T-helper 2 cell treated with Interferon-gamma antibody and Interleukin-4, amounts not matched to agents 5 μg/mL and 100 μg/mL, for 36 hours (primary cell): ENCODE results near the gene MORN3.
A peak's percentile ranks its signal among the peaks of the same experiment; 100 is the strongest.
"Not testable (repeated sequence)": the region's sequence is repeated elsewhere in the genome, so short reads cannot be mapped to it uniquely, and the experiment has no call there.

Experiments used
- DNase-seq: peaks from one replicate; pipeline ENCODE4 v3.0.0; 2021; ENCODE audit warnings: low spot score
- H3K27ac Mint-ChIP-seq: one replicate; pipeline ENCODE4 v1.8.0; 2021; ENCODE audit warnings: mild to moderate bottlenecking, mixed read lengths
- H3K27me3 Mint-ChIP-seq: one replicate; pipeline ENCODE4 v1.8.0; 2021; ENCODE audit warnings: low read depth, mixed read lengths
- H3K36me3 Mint-ChIP-seq: one replicate; pipeline ENCODE4 v1.8.0; 2021; ENCODE audit warnings: low read depth, mixed read lengths
- H3K4me1 Mint-ChIP-seq: one replicate; pipeline ENCODE4 v1.8.0; 2021; ENCODE audit warnings: low read depth, mixed read lengths
- H3K4me3 Mint-ChIP-seq: one replicate; pipeline ENCODE4 v1.8.0; 2022; ENCODE audit warnings: mild to moderate bottlenecking, moderate library complexity, mixed read lengths
- H3K9me3 Mint-ChIP-seq: one replicate; pipeline ENCODE4 v1.8.0; 2021; ENCODE audit warnings: mixed read lengths

Gene MORN3

DNA sequence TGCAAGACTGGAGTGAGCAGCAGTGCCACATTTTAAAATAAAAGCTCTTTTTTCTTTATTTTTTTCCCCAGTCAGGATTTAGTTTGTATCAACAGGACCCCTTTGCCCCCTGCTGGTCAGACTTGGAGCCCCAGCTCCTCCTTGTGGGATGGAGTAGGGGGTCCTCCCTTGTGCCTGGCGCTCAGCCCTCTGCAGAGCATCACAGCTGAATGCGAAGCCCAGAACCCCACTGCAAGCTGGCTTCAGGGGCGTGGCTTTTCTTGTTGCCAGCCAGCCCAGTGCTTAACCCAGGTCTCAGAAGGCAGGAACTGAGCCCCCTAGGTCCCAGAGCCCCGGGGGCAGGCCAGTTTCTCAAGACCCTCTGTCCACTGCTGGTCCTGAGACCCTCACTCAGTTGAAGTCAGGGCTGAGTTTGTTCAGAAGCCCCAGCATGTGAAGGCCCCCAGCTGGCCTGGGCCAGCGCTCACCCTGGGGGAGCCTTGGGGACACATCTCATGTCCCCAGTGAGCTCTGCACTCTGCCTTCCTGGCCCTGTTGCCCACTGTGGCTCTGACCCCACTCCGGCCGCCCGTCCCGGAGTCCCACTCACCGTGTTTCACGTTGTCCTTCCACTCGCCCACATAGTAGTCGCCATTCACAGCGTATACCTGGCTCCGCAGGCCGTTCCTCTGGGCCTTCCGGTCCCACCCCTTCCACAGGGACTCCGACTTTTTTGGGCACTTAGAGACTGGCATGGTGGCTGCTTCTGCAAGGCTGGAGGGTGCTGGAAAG is 519 bp downstream of the MORN3 start:
- no peak for DNase-seq
- no peaks in the 10 kb centered on the region for H3K27me3 Mint-ChIP-seq
- H3K4me3 Mint-ChIP-seq: no peak overlapping the region
- H3K9me3 Mint-ChIP-seq: no peaks in the 10 kb centered on the region
- H3K4me1 Mint-ChIP-seq: peaks cover 46% of the 10 kb centered on the region
- peak overlapping the region; percentile 8 for H3K27ac Mint-ChIP-seq
- H3K36me3 Mint-ChIP-seq: peaks cover 18% of the 10 kb centered on the region

DNA sequence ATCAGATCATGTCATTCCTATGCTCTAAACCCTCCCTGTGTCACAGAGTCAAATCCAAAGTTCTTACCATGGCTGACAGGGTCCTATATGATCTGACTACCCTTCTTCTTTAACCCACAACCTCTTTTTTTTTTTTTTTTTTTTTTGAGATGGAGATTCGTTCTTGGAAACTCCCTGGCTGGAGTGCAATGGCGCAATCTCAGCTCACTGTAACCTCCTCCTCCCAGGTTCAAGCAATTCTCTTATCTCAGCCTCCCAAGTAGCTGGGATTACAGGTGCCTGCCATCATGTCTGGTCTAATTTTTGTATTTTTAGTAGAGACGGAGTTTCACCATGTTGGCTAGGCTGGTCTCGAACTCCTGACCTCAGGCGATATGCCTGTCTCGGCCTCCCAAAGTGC is 2.6 kb downstream of the MORN3 start:
- not testable (repeated sequence) for DNase-seq, H3K27me3 Mint-ChIP-seq, H3K9me3 Mint-ChIP-seq, H3K4me3 Mint-ChIP-seq, H3K27ac Mint-ChIP-seq
- H3K4me1 Mint-ChIP-seq: peaks cover 40% of the 10 kb centered on the region
- peaks cover 21% of the 10 kb centered on the region for H3K36me3 Mint-ChIP-seq

GRCh38 chr12:121663610-121663929 is 5.9 kb downstream of the MORN3 start:
- H3K27ac Mint-ChIP-seq: peak overlapping the region; percentile 82
- H3K9me3 Mint-ChIP-seq: no peaks in the 10 kb centered on the region
- H3K27me3 Mint-ChIP-seq: no peaks in the 10 kb centered on the region
- H3K4me1 Mint-ChIP-seq: peaks cover 49% of the 10 kb centered on the region
- peaks cover 23% of the 10 kb centered on the region for H3K36me3 Mint-ChIP-seq
- H3K4me3 Mint-ChIP-seq: peak overlapping the region; percentile 85
- DNase-seq: no peak

GRCh38 chr12:121661353-121662105 is 7.9 kb downstream of the MORN3 start:
- not testable (repeated sequence) for H3K4me3 Mint-ChIP-seq, H3K27ac Mint-ChIP-seq, H3K9me3 Mint-ChIP-seq, H3K27me3 Mint-ChIP-seq, DNase-seq
- Mint-ChIP-seq H3K4me1 (peaks cover 58% of the 10 kb centered on the region), H3K36me3 (peaks cover 22% of the 10 kb centered on the region)

DNA sequence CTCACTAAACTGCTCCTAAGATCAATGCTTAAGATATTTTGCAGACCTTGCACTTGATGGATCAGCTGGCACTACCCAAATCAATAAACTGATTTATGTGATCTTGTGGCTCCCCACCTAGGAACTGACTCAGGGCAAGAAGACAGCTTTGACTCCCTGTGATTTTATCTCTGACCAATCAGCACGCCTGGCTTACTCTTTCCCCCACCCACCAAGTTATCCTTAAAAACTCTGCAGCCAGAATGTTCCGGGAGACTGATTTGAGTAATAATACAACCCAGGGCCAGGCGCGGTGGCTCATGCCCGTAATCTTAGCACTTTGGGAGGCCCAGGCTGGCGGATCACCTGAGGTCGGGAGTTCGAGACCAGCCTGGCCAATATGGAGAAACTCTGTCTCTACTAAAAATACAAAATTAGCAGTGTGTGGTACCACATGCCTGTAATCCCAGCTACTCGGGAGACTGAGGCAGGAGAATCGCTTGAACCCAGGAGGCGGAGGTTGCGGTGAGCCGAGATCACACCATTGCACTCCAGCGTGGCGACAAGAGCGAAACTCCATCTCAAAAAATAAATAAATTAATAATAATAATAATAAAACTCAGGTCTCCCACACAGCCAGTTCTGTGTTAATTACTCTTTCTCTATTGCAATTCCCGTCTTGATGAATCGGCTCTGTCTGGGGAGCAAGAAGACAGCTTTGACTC is 12.0 kb downstream of the MORN3 start:
- Mint-ChIP-seq H3K27me3 (no peaks in the 10 kb centered on the region), H3K4me3 (peak overlapping the region; percentile 33), H3K9me3 (peaks cover 7% of the 10 kb centered on the region), H3K4me1 (peaks cover 50% of the 10 kb centered on the region), H3K27ac (peak overlapping the region; percentile 55), H3K36me3 (peaks cover 22% of the 10 kb centered on the region)
- DNase-seq: peak; percentile 63

DNA sequence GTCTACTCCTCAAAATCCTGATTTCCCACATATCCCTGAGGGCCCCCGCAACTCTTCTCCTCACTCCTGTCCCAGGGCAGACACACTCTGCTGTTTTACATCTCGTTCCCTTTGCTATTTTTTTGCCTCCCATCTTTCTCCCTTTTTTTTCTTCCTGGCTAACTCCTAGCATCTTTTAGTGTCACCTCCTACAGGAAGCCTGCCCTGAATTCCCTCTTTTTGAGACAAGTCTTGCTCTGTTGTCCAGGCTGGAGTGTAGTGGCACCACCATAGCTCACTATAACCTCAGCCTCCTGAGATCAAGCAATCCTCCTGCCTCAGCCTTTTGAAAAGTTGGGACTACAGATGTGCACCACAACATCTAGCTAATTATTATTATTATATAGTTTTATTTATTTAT is 13.3 kb downstream of the MORN3 start:
- peaks cover 25% of the 10 kb centered on the region for H3K36me3 Mint-ChIP-seq
- H3K9me3 Mint-ChIP-seq: peaks cover 7% of the 10 kb centered on the region

DNA sequence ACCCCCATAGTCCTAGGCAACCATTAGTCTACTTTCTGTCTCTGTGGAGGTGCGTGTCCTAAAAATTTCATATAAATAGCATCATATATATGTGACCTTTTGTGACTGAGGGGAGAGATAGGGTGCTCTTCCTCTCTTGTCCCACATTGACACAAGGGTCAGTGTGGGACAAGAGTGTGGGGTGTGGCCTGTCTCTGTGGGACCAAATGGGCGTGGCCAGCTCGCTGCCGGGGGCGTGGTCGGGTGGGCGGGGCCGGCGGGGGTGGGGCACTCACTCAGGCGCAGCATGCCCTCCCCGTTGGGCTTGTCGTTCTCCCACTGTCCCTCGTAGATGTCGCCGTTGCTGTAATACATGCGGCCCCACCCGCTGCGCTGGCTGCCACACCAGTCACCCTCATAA is 15.5 kb downstream of the MORN3 start:
- Mint-ChIP-seq H3K27me3 (no peaks in the 10 kb centered on the region), H3K36me3 (peaks cover 33% of the 10 kb centered on the region), H3K9me3 (peaks cover 7% of the 10 kb centered on the region), H3K4me3 (no peak overlapping the region), H3K27ac (no peak overlapping the region), H3K4me1 (peaks cover 46% of the 10 kb centered on the region)
- DNase-seq: no peak

More for the DNA sequence above, 13.3 kb downstream of the MORN3 start:
- peak overlapping the region; percentile 67 for H3K27ac Mint-ChIP-seq
- H3K4me3 Mint-ChIP-seq: no peak overlapping the region
- H3K4me1 Mint-ChIP-seq: peaks cover 43% of the 10 kb centered on the region
- no peaks in the 10 kb centered on the region for H3K27me3 Mint-ChIP-seq
- no peak for DNase-seq

DNA sequence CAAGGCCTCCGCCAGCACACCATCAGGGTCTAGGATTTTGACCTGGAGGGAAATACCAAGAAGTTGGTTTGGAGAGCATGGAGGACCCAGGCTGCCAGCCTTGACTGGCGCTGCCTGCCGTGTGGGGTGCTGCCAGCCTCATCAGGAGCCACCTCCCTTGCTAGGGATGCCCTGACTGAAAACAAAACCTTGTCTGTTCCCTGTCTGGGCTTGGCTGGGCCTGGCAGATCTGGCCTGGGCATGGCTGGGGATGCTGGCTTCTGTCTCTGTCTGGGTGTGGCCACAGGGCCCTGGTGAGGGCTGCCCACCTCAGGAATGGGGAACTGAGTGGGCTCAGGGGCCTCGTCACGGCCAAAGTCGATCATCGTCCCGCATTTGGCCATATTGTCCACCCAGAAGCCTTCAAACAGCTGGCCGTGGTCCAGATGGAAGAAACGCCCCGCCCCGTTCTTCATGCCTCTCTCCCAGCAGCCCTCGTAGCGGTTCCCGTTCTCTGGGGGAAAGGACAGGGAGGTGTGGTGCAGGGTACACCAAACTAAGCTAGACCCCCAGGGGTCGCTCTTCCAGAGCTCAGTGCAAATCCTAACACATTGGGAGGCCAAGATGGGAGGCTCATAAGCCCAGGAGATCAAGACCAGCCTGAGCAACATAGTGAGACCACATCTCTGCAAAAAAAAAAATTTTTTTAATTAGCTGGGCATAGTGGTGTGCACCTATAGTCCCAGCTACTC is 16.5 kb downstream of the MORN3 start:
- no peaks in the 10 kb centered on the region for H3K27me3 Mint-ChIP-seq
- H3K27ac Mint-ChIP-seq: no peak overlapping the region
- DNase-seq: no peak
- H3K36me3 Mint-ChIP-seq: peaks cover 34% of the 10 kb centered on the region
- peaks cover 7% of the 10 kb centered on the region for H3K9me3 Mint-ChIP-seq
- peaks cover 41% of the 10 kb centered on the region for H3K4me1 Mint-ChIP-seq
- no peak overlapping the region for H3K4me3 Mint-ChIP-seq

DNA sequence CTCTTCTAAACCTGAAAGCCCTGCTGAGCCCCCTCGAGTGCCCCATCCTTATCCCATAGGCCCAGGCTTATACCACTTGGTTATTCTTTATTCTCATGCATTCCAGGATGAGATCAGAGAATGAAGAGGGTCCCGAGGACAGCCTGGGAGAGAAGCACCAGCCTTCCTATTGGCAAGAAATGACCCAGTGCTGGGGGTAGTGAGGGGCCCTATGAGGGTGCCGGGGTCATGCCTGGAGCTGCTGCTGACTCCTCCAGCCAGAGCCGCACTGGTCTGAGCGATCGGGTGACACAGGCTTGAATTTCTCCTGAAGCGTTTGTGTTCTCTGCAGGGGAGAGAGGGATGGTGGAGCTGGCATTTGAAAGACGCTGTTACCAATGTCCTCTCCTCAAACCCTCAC is 18.1 kb downstream of the MORN3 start:
- DNase-seq: no peak
- peaks cover 7% of the 10 kb centered on the region for H3K9me3 Mint-ChIP-seq
- peaks cover 41% of the 10 kb centered on the region for H3K36me3 Mint-ChIP-seq
- no peaks in the 10 kb centered on the region for H3K27me3 Mint-ChIP-seq
- no peak overlapping the region for H3K27ac Mint-ChIP-seq
- H3K4me3 Mint-ChIP-seq: no peak overlapping the region
- H3K4me1 Mint-ChIP-seq: peaks cover 29% of the 10 kb centered on the region

DNA sequence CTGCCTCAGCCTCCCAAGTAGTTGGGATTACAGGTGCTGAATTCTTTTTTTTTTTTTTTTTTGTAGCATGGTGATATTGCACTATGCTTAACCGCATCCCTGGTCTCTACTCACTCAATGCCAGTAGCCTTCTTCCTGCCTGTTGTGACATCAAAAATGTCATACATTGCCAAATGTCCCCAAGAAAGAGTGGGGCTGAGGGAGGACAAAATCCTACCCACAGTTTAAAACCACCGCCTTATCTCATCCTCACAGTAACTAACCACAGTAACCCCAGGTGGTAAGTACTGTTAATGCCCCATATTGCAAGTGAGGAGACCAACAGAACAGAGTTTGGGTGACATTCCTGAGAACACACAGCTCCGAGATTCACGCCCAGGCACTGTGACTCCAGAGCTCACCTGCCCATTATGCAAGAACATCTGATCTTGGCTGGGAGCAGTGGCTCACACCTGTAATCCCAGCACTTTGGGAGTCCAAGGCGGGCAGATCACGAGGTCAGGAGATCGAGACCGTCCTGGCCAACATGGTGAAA is 19.6 kb downstream of the MORN3 start:
- Mint-ChIP-seq H3K36me3 (peaks cover 40% of the 10 kb centered on the region), H3K9me3 (peaks cover 7% of the 10 kb centered on the region), H3K27ac (peak overlapping the region; percentile 42), H3K4me3 (peak overlapping the region; percentile 57), H3K4me1 (peaks cover 26% of the 10 kb centered on the region), H3K27me3 (no peaks in the 10 kb centered on the region)
- DNase-seq: peak; percentile 30

DNA sequence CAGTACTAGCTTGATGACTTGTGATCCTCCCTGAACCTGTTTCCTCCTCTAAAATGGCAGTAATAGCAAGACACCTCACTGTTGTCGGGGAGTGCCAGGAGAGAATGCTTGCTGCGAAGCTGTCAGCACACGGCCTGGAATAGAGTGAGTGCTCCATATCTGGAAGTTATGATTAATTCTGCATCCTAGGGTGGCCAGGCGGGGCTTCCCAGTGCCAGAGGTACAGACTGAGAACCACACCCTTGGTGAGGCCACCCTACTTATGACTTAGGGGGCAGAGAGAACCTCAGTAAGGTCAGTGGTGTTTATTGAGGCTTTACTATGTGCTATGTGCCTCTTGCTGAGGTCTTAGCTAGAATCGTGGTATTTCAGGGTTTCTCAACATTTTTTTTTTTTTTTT is 20.1 kb downstream of the MORN3 start:
- Mint-ChIP-seq H3K36me3 (peaks cover 38% of the 10 kb centered on the region), H3K27me3 (no peaks in the 10 kb centered on the region), H3K27ac (peak overlapping the region; percentile 28), H3K4me3 (peak overlapping the region; percentile 35), H3K9me3 (peaks cover 6% of the 10 kb centered on the region), H3K4me1 (peaks cover 23% of the 10 kb centered on the region)
- no peak for DNase-seq

DNA sequence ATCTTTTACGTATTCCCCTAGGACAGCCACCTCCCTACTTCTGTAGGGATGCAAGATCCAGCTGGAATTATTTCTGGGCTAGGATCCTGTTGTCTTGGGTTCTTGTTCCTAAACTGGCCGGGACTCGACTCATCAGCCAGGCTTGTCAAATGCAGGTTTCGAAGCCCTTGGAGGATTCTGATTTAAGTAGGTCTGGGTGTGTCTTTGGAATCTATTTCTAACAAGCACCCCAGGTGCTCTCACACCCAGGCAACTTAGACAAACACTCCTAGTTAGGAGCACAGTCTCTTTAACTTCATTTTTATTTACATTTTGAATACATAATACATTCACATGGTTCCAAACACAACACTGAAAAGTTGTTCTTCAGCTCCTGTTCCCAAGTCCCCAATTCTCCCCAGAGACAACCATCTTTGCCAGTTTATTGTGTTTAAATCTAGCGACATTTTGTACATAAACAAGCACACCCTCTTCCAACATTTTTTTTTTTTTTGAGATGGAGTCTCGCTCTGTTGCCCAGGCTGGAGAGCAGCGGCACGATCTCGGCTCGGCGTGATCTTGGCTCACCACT is 20.9 kb downstream of the MORN3 start:
- no peak overlapping the region for H3K4me3 Mint-ChIP-seq
- no peaks in the 10 kb centered on the region for H3K9me3 Mint-ChIP-seq
- peaks cover 32% of the 10 kb centered on the region for H3K36me3 Mint-ChIP-seq
- no peak for DNase-seq
- H3K27me3 Mint-ChIP-seq: no peaks in the 10 kb centered on the region
- peaks cover 17% of the 10 kb centered on the region for H3K4me1 Mint-ChIP-seq
- H3K27ac Mint-ChIP-seq: no peak overlapping the region

DNA sequence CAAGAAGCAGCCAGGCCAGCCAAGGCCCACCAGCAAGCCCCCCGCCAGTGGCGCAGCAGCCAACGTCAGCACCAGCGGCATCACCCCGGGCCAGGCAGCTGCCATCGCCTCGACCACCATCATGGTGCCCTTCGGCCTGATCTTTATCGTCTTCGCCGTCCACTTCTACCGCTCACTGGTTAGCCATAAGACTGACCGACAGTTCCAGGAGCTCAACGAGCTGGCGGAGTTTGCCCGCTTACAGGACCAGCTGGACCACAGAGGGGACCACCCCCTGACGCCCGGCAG is 28.2 kb downstream of the MORN3 start:
- H3K9me3 Mint-ChIP-seq: no peaks in the 10 kb centered on the region
- DNase-seq: no peak
- peaks cover 34% of the 10 kb centered on the region for H3K36me3 Mint-ChIP-seq
- H3K27ac Mint-ChIP-seq: no peak overlapping the region
- H3K4me1 Mint-ChIP-seq: peaks cover 21% of the 10 kb centered on the region
- no peaks in the 10 kb centered on the region for H3K27me3 Mint-ChIP-seq
- no peak overlapping the region for H3K4me3 Mint-ChIP-seq
